ENCODE measurements around the gene IL1RAP.

Gene IL1RAP

DNA sequence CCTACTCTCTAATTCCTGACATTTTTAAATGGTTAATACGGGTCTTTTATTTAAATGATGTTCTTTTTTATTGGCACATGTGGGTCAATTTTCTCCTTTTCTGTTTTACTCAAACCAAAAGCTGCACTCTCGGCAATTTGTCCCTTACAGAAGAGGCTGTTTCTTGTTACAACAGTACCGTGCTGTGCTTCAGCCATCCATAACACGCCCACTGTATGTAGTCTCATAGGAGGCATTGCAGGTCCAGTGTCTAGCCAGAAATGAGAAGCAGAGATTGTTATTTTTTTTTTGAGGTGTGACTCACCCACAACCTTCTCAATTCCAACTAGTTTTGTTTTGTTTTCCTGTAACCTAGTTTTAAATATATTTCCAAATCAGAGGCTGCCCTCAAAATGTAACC is 184.0 kb downstream of the IL1RAP start:
- peak; percentile 78 for ATAC-seq

DNA sequence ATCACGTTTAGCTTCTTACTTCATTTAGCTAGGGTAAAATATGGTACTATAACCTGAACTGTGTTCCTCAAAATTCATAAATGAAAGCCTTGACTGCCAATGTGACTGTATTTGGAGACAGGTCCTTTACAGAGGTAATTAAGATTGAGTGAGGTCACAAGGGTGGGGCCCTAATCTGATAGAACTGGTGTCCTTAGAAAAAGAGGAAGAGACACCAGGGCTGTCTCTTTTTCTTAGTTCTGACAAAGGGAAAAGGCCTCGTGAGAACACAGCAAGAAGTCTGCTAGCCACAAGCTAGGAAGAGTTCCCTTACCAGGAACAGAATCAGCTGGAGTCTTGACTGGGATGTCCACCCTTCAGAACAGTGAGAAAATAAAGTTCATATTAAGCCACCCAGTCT is 185.9 kb downstream of the IL1RAP start:
- no peak for ATAC-seq
- no peak for TF ChIP-seq ARNTL (CRISPR knock-in tag; IDR thresholded peaks at IDR 0.05; ENCODE audit: borderline replicate concordance, low read depth)
- no peak for TF ChIP-seq ISL1 (CRISPR knock-in tag; IDR thresholded peaks at IDR 0.05)
- TF ChIP-seq TCF4 (CRISPR knock-in tag; IDR thresholded peaks at IDR 0.05; ENCODE audit: borderline replicate concordance): no peak
- TF ChIP-seq, protein P1, sequence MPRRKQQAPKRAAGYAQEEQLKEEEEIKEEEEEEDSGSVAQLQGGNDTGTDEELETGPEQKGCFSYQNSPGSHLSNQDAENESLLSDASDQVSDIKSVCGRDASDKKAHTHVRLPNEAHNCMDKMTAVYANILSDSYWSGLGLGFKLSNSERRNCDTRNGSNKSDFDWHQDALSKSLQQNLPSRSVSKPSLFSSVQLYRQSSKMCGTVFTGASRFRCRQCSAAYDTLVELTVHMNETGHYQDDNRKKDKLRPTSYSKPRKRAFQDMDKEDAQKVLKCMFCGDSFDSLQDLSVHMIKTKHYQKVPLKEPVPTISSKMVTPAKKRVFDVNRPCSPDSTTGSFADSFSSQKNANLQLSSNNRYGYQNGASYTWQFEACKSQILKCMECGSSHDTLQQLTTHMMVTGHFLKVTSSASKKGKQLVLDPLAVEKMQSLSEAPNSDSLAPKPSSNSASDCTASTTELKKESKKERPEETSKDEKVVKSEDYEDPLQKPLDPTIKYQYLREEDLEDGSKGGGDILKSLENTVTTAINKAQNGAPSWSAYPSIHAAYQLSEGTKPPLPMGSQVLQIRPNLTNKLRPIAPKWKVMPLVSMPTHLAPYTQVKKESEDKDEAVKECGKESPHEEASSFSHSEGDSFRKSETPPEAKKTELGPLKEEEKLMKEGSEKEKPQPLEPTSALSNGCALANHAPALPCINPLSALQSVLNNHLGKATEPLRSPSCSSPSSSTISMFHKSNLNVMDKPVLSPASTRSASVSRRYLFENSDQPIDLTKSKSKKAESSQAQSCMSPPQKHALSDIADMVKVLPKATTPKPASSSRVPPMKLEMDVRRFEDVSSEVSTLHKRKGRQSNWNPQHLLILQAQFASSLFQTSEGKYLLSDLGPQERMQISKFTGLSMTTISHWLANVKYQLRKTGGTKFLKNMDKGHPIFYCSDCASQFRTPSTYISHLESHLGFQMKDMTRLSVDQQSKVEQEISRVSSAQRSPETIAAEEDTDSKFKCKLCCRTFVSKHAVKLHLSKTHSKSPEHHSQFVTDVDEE (CRISPR knock-in tag; IDR thresholded peaks at IDR 0.05): no peak
- TF ChIP-seq PPARA (CRISPR knock-in tag; IDR thresholded peaks at IDR 0.05; ENCODE audit: borderline replicate concordance): no peak
- no peak for TF ChIP-seq ZC3H10 (CRISPR knock-in tag; IDR thresholded peaks at IDR 0.05)
- no peak for TF ChIP-seq SNAI2 (CRISPR knock-in tag; IDR thresholded peaks at IDR 0.05)

More for the DNA sequence above, 184.0 kb downstream of the IL1RAP start:
- no peak for TF ChIP-seq OSR1 (CRISPR knock-in tag; IDR thresholded peaks at IDR 0.05)
- no peak for TF ChIP-seq RARB (CRISPR knock-in tag; IDR thresholded peaks at IDR 0.05)
- no peak for TF ChIP-seq ARNTL (CRISPR knock-in tag; IDR thresholded peaks at IDR 0.05; ENCODE audit: borderline replicate concordance, low read depth)
- no peak for TF ChIP-seq ZNF565 (CRISPR knock-in tag; conservative IDR thresholded peaks at IDR 0.05; ENCODE audit: low read depth)
- TF ChIP-seq ZFP30 (CRISPR knock-in tag; IDR thresholded peaks at IDR 0.05): no peak
- no peak for TF ChIP-seq GLIS3 (CRISPR knock-in tag; IDR thresholded peaks at IDR 0.05)
- TF ChIP-seq ZFP3 (CRISPR knock-in tag; IDR thresholded peaks at IDR 0.05): no peak
- TF ChIP-seq, protein P2, sequence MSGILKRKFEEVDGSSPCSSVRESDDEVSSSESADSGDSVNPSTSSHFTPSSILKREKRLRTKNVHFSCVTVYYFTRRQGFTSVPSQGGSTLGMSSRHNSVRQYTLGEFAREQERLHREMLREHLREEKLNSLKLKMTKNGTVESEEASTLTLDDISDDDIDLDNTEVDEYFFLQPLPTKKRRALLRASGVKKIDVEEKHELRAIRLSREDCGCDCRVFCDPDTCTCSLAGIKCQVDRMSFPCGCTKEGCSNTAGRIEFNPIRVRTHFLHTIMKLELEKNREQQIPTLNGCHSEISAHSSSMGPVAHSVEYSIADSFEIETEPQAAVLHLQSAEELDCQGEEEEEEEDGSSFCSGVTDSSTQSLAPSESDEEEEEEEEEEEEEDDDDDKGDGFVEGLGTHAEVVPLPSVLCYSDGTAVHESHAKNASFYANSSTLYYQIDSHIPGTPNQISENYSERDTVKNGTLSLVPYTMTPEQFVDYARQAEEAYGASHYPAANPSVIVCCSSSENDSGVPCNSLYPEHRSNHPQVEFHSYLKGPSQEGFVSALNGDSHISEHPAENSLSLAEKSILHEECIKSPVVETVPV (CRISPR knock-in tag; IDR thresholded peaks at IDR 0.05): no peak
- no peak for TF ChIP-seq PPARA (CRISPR knock-in tag; IDR thresholded peaks at IDR 0.05; ENCODE audit: borderline replicate concordance)
- TF ChIP-seq, protein P3, sequence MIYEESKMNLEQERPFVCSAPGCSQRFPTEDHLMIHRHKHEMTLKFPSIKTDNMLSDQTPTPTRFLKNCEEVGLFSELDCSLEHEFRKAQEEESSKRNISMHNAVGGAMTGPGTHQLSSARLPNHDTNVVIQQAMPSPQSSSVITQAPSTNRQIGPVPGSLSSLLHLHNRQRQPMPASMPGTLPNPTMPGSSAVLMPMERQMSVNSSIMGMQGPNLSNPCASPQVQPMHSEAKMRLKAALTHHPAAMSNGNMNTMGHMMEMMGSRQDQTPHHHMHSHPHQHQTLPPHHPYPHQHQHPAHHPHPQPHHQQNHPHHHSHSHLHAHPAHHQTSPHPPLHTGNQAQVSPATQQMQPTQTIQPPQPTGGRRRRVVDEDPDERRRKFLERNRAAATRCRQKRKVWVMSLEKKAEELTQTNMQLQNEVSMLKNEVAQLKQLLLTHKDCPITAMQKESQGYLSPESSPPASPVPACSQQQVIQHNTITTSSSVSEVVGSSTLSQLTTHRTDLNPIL (CRISPR knock-in tag; IDR thresholded peaks at IDR 0.05; ENCODE audit: low read depth): no peak
- no peak for TF ChIP-seq ZC3H10 (CRISPR knock-in tag; IDR thresholded peaks at IDR 0.05)
- TF ChIP-seq, protein P4, sequence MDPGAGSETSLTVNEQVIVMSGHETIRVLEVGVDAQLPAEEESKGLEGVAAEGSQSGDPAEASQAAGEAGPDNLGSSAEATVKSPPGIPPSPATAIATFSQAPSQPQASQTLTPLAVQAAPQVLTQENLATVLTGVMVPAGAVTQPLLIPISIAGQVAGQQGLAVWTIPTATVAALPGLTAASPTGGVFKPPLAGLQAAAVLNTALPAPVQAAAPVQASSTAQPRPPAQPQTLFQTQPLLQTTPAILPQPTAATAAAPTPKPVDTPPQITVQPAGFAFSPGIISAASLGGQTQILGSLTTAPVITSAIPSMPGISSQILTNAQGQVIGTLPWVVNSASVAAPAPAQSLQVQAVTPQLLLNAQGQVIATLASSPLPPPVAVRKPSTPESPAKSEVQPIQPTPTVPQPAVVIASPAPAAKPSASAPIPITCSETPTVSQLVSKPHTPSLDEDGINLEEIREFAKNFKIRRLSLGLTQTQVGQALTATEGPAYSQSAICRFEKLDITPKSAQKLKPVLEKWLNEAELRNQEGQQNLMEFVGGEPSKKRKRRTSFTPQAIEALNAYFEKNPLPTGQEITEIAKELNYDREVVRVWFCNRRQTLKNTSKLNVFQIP (CRISPR knock-in tag; IDR thresholded peaks at IDR 0.05; ENCODE audit: borderline replicate concordance, low read depth): no peak
- TF ChIP-seq ESRRG (CRISPR knock-in tag; IDR thresholded peaks at IDR 0.05): no peak
- no peak for TF ChIP-seq ZNF70 (CRISPR knock-in tag; IDR thresholded peaks at IDR 0.05)
- TF ChIP-seq ISL1 (CRISPR knock-in tag; IDR thresholded peaks at IDR 0.05): no peak
- no peak for TF ChIP-seq CSDC2 (CRISPR knock-in tag; IDR thresholded peaks at IDR 0.05)

DNA sequence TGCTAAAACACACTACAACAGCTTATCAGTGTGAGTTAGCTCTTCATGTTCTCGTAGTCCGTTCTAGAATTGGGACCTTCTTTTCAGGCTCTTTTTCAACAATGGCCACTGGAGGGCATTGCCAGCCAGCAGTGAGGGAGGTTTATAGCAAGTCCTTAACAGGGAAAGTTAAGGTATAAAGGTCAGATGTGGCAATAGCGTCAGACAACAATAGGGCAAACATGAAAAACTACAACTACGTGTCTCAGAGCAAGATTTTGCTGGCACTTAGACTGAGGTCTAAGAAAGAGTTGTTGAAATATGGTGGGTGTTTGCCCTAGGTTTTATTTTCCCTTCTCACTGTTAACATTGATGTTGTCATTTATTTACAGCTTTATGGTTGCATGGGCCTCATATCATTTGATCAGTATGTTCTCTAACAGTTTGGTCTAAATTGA is 187.2 kb downstream of the IL1RAP start:
- ATAC-seq: peak; percentile 75
- TF ChIP-seq, protein P4 (CRISPR knock-in tag; IDR thresholded peaks at IDR 0.05; ENCODE audit: borderline replicate concordance, low read depth): no peak
- TF ChIP-seq PPARA (CRISPR knock-in tag; IDR thresholded peaks at IDR 0.05; ENCODE audit: borderline replicate concordance) (no peak), TCF4 (CRISPR knock-in tag; IDR thresholded peaks at IDR 0.05; ENCODE audit: borderline replicate concordance) (no peak), ZNF70 (CRISPR knock-in tag; IDR thresholded peaks at IDR 0.05) (no peak), ZNF8 (CRISPR knock-in tag; IDR thresholded peaks at IDR 0.05) (no peak), ESRRG (CRISPR knock-in tag; IDR thresholded peaks at IDR 0.05) (no peak), BACH2 (CRISPR knock-in tag; IDR thresholded peaks at IDR 0.05; ENCODE audit: borderline replicate concordance) (no peak), OSR1 (CRISPR knock-in tag; IDR thresholded peaks at IDR 0.05) (no peak), ZFP30 (CRISPR knock-in tag; IDR thresholded peaks at IDR 0.05) (no peak), ZNF565 (CRISPR knock-in tag; conservative IDR thresholded peaks at IDR 0.05; ENCODE audit: low read depth) (no peak), TOX (CRISPR knock-in tag; IDR thresholded peaks at IDR 0.05; ENCODE audit: borderline replicate concordance) (no peak), ZC3H10 (CRISPR knock-in tag; IDR thresholded peaks at IDR 0.05) (no peak), SNAI2 (CRISPR knock-in tag; IDR thresholded peaks at IDR 0.05) (no peak), GLIS3 (CRISPR knock-in tag; IDR thresholded peaks at IDR 0.05) (no peak), ISL1 (CRISPR knock-in tag; IDR thresholded peaks at IDR 0.05) (no peak), ARNTL (CRISPR knock-in tag; IDR thresholded peaks at IDR 0.05; ENCODE audit: borderline replicate concordance, low read depth) (no peak), ZFP3 (CRISPR knock-in tag; IDR thresholded peaks at IDR 0.05) (no peak)
- TF ChIP-seq, protein P2 (CRISPR knock-in tag; IDR thresholded peaks at IDR 0.05): no peak

Data from SK-N-SH treated with all-trans-retinoic acid at 6 μM for 48 hours (cell line).